Mononuclear cell (primary cell): ENCODE measurements around the gene NECTIN1. TPM values are rescaled to one million over a fixed set of nuclear protein-coding genes. Genes with fewer than 3 reads are reported as not detected.

Experiments
- H3K27me3 ChIP-seq: 2 replicates; pipeline ENCODE4 v1.6.0; 2011; ENCODE audit warnings: low read length, control low read depth; ENCODE audit not compliant: insufficient read depth
- H3K4me1 ChIP-seq: 2 replicates; pipeline ENCODE4 v1.5.1; 2011; ENCODE audit warnings: mild to moderate bottlenecking, low read length, control low read depth; ENCODE audit not compliant: insufficient read depth
- H3K4me3 ChIP-seq: 2 replicates; pipeline ENCODE4 v1.5.1; 2011; ENCODE audit warnings: mild to moderate bottlenecking, low read length, moderate library complexity
- H3K9me3 ChIP-seq: 2 replicates; pipeline ENCODE4 v1.5.1; 2011; ENCODE audit warnings: low read depth, mild to moderate bottlenecking, control low read depth, low read length
- total RNA-seq: library from RNA; depleted of rRNA; stranded (reverse); fragments of >200 nt; gene quantifications from one replicate; pipeline ENCODE4 v1.2.3, GENCODE V29; 2012

NECTIN1 gene
- total RNA-seq, 1 donor, result 2.0 TPM

DNA sequence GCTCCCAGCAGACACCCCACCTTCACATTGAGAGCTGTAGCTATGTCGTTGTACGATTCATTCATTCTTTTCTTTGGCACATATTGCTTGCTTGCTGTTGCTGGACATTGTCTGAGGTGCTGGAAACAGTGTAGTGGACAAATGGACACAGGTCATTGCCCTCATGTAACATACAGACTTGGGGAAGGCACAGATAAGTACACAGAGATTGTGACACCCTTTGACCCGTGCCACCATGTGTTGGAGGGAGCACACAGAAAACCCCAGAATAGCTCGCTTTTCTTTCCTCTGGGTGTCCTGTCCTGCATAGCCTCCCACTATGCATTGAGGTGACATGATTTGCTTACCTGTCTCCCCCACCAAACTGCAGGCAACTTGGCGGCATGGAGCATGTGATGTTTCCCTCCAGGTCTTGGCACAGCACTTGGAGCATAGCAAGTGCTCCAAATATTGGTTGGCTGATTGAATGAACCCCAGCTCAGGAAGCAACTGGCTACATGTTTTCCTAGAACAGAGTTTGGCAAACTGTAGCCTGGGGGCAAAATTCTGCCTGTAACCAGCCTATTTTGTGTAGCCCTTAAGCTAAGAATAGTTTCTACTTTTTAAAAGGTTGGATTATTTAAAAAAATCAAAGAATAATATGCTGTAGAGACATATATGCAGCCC lies 30.9 kb upstream of the NECTIN1 start:
- H3K9me3 ChIP-seq, result no peaks in the 10 kb centered on the region
- no peak overlapping the region for H3K4me3 ChIP-seq
- no peaks in the 10 kb centered on the region for H3K27me3 ChIP-seq
- no peaks in the 10 kb centered on the region for H3K4me1 ChIP-seq

DNA sequence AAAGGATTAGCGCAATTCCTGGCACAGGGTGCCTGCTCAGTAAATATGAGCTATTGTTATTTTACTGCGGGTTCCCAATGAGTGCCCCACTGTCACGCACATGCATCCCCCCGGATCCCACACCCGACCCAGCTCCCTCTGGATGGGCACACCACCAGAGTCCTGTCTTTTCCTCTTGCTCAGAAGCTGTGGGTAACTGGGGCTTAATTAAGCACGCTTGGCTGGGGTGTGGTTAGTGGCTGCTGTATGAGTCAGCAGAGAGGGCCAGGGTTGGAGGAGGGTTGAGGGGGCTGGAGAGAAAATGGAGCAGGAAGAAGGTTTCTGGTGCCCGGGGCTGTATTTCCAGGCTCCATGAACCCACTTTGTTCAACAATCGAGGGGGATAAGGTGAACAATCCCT lies 30.3 kb upstream of the NECTIN1 start:
- no peak overlapping the region for H3K4me3 ChIP-seq
- H3K27me3 ChIP-seq, result no peaks in the 10 kb centered on the region
- H3K9me3 ChIP-seq, result no peaks in the 10 kb centered on the region
- H3K4me1 ChIP-seq, result no peaks in the 10 kb centered on the region

DNA sequence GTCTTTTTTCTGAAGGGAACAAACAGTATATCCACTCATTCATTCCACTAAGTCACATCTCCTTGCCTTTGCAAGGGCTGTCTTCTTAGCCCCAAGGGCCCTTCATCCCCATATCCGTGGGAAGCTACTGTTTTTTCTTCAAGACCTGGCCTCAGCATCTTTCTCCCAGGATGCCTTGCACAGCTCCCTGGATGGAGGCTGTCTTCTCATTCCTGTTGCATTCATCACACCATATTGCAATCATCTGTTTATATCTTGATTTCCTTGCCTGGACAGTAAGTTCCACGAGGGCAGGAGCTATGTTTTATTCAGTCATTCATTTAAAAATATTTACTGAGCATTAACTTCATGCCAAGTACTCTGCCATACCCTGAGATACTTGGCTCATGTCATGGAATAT lies 29.3 kb upstream of the NECTIN1 start:
- Histone ChIP-seq H3K27me3 (no peaks in the 10 kb centered on the region), H3K4me3 (no peak overlapping the region), H3K9me3 (no peaks in the 10 kb centered on the region), H3K4me1 (no peaks in the 10 kb centered on the region)

DNA sequence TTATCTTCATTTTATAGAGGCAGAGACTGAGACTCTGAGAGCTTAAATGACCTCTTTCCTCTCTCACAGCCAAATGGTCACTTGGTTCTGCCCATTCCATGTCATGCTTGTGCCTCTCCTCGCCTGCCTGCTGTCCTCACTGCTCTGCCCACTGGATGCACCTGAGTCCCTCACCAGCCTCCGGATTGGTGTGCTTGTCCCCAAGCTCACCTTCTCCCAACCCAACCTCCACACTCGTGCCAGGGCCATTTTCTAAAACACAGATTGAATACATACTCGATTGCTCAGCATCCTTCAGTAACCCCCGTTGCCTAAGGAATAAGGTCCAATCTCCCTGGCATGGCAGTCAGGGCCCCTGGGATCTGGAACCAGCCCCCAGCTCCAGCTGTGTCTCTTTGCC lies 28.4 kb upstream of the NECTIN1 start:
- Histone ChIP-seq H3K4me3 (no peak overlapping the region), H3K4me1 (peaks cover 4% of the 10 kb centered on the region), H3K27me3 (no peaks in the 10 kb centered on the region), H3K9me3 (no peaks in the 10 kb centered on the region)

DNA sequence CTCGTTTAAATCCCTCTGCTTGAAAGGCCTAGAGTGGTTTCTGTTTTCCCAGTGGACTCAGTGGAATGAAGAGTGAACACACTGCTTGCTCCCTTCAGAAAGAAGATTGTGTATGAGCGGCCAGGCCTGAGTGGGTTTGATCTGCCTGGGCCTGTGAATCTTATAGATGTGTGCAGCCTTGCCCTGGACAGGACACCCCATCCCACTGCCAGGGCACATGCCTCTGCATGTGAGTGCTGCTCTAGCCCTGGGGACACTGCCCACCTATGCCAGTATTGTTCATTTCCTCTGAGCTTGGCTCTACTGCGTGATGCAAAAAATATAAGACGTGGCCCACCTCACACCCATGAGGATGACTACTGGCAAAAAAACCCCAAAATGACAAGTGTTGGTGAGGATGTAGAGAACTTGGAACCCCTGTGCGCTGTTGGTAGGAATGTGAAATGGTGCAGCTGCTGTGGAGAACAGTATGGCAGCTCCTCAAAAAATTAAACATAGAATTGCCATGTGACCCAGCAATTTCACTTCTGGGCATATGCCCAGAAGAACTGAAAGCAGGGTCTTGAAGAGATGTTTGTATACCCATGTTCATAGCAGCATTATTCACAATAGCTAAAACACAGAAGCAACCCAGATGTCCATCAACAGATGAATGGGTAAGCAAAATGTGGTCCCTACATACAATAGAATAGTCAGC lies 27.3 kb upstream of the NECTIN1 start:
- Histone ChIP-seq H3K4me3 (no peak overlapping the region), H3K9me3 (no peaks in the 10 kb centered on the region), H3K27me3 (no peaks in the 10 kb centered on the region), H3K4me1 (peaks cover 13% of the 10 kb centered on the region)

DNA sequence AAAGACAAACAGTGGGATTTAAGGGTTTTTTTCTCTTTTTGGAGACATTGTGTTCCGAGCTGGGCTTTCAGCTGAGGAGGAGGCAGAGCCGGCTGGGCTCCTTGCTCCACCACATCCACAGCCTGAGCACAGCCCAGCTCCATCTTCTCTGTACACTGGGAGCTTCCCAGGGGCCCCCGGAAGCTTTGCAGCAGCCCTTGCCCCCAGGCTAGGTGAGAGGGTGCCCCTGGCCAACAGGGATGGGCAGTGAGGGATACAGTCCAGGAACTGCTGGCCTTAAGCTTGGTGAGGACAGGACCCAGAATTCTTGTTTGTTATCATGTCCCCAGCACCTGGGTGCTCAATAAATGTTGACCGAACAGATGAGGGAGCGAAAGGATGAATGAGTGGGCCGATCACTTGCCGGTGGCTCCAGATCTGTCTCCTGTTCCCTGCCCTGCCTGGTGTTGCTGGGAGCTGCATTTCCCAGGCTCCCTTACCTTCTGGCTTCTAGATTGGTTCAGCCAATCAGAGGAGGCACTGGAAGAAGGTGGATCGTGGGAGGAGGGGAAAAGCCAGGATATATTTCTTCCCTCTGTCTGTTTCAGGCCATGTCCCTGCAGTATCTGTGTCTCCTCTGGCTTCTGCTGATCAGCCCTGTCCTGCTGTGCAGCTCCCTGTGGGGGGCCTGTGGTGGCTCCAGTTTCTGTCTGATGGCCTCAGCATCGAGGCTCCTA lies 26.5 kb upstream of the NECTIN1 start:
- Histone ChIP-seq H3K4me1 (peaks cover 16% of the 10 kb centered on the region), H3K4me3 (no peak overlapping the region), H3K9me3 (no peaks in the 10 kb centered on the region), H3K27me3 (no peaks in the 10 kb centered on the region)

DNA sequence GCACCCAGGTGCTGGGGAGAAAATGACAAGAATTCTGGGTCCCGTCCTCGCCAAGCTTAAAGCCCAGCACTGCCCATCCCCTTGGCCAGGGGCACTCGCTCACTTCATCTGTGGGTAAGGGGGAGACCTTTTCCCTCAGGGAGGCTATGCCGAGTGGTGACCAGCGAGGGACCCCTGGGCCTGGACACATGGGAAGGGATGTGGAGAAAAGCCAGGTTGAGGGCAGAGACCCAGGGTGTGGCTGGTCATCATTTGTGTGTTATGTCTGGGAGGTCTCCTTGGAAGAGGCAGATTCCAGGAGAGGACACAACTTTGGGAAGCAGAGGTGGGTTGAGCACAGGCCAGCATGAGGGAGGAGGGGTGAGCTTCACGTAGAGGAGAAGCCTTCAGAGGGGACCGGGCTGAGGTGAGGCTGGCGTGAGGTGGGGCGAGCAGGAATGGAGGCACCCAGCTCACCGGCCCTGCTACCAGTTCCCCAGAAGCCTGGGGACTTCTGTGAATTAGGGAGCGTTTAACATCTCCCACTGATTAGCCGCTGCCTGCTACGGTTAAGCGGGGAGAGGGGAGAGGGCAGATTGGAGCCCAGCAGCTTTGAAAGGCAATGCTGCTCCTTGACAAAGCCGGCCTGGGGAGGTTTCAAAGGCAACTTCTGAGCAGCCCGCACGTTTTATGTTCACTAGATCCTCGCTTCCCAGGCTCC lies 25.8 kb upstream of the NECTIN1 start:
- no peak overlapping the region for H3K4me3 ChIP-seq

DNA sequence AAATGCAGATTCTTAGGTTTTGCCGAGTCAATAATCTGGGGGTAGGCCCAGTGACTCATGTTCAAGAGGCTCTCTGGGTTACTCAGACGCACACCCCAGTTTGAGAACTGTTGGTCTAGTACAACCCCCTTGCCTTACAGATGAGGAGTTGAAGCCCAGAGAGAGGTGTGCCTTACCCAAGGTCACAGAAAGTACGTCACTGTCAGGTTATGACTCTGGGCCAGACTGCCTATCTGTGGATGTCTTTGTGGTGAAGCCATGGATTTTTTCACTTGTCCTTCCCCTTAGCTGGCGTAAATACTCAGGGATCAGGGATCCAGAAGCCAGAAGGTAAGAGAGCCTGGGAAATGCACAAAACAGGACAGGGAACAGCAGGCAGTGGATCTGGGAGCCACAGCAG lies 25.2 kb upstream of the NECTIN1 start:
- Histone ChIP-seq H3K27me3 (no peaks in the 10 kb centered on the region), H3K9me3 (no peaks in the 10 kb centered on the region), H3K4me1 (peaks cover 16% of the 10 kb centered on the region), H3K4me3 (no peak overlapping the region)

More for the DNA sequence above, 25.8 kb upstream of the NECTIN1 start:
- Histone ChIP-seq H3K9me3 (no peaks in the 10 kb centered on the region), H3K27me3 (no peaks in the 10 kb centered on the region), H3K4me1 (peaks cover 16% of the 10 kb centered on the region)

DNA sequence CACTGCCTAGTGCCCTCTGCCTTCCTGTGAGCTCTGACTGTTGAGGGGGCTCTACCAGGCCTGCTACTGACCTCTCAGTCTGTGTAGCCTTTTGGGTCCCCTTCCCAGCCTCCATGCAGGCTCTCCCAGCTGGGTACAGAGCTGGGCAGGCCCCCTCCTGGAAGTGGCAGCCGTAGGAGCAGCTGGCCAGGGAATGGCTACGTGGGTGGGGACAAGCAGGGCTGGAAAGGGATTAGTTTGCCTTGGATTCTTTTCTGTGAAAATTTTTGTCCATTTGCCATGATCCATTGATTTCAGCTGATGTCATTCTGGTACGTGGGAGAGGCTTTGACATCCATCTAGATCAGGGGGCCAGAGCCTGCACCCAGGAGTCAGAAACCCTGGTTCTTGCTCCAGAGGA lies 23.9 kb upstream of the NECTIN1 start:
- Histone ChIP-seq H3K4me3 (no peak overlapping the region), H3K27me3 (no peaks in the 10 kb centered on the region), H3K4me1 (peaks cover 16% of the 10 kb centered on the region), H3K9me3 (no peaks in the 10 kb centered on the region)

DNA sequence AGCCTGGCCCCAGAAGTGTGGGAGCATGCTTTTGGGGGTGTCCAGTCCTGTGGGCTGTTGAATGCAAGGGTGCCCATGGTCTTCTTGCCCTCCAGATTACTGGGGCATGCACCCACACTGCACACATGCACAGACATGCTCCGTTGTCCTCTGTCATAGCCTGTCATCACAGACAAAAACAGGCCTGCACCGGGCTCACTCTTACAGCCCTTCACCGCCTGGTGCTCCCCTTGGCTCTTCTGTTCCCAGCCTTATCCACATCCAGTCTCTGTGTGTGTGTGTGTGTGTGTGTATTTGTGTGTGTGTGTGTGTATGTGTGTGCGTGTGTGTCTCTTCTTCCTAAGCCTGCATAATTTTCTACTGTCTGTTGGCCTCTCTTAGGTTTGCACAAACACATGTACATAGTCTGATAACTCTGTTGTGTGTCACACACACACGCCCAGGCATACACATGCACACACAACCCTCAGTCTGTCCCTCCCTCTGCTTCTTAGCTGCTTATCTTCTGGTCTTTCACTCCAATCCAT lies 23.4 kb upstream of the NECTIN1 start:
- H3K4me1 ChIP-seq, result peaks cover 16% of the 10 kb centered on the region
- H3K27me3 ChIP-seq, result no peaks in the 10 kb centered on the region
- H3K4me3 ChIP-seq, result no peak overlapping the region
- H3K9me3 ChIP-seq, result no peaks in the 10 kb centered on the region

DNA sequence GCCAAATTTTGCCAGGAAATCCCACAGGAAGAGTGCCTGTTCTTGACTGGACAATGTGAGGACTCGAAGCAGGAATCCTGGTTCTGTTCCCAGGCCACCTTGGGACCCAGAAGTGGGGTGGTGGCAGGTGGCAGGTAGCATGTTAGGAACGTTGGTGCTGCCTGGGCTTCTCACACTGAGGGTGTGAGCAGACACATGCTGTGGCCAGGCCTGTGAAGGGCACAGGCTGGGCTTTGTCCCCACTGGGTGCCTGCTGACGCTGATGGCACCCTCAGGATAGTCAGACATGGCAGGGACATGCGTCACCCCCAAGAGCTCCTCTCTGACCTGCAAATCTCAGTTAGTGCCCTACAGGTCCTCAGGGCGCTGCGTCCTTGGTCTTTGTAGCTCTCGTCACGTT lies 21.1 kb upstream of the NECTIN1 start:
- H3K4me1 ChIP-seq, result peaks cover 16% of the 10 kb centered on the region
- no peaks in the 10 kb centered on the region for H3K27me3 ChIP-seq
- H3K9me3 ChIP-seq, result no peaks in the 10 kb centered on the region
- no peak overlapping the region for H3K4me3 ChIP-seq

DNA sequence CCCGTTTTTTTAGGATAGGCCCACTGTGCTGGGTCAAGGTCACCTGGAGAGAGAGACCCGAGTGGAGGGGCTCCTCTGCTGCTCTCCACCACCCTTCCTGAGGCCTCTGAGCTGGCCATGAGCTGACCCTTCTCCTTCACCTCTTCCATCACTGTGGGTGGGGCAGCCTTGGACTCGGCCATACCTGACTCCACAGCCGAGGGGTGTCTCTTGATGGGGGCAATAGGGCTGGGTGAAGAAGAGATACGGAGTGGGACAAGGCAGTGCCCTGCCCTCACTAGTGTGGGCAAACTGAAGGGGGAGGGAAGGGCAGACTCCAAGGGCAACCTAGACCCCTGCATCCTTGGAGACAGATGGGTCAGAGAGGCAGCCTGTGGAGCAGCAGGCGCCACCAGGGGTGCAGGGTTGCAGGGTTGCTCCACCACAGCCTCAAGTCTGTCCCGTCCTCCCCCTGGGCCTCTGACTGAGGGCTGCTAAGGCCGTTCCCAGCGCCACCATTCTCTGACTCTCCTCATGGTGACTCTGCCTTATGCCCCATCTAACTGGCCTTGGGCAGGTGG lies 20.1 kb upstream of the NECTIN1 start:
- Histone ChIP-seq H3K27me3 (no peaks in the 10 kb centered on the region), H3K9me3 (no peaks in the 10 kb centered on the region)

DNA sequence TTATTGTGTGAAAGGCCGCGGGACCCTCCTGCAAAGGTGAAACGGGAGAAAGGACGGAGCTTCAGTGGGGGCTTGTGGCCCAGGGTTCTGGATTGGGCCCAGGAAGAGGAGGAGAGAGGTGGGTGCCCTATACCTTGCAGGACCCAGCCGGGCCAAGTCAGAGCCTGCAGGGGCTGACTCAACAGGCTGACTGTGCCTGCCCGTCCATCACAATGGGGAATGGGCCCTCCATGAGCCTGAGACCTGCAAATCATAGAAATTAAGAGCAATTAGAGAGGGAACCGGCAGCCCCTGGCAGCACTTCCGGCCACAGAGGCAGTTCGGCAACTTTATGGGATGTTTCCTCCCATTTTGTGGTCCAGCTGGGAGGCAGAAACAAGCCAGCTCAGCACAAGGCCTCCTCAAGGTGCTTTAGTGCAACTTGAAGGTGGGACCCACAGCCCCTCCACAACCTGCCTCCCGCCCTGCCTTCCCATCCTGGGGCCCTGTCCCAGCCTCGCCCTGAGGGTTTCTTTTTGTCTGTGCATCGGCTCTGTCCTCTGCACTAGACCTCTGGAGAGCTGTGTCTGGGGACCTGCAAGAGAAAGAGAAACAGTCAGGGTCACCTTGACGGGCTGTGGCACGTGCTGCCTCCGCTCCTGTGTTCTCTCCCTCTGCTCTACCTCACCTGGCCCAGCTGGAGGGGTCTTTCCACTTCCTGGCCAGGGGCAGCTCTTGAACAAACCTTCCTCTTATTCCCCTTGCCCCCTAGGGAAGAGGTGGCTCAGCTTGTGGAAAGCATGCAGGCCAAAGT lies 19.1 kb upstream of the NECTIN1 start:
- no peak overlapping the region for H3K4me3 ChIP-seq
- peaks cover 14% of the 10 kb centered on the region for H3K4me1 ChIP-seq
- peaks cover 6% of the 10 kb centered on the region for H3K27me3 ChIP-seq
- H3K9me3 ChIP-seq, result no peaks in the 10 kb centered on the region

More for the DNA sequence above, 20.1 kb upstream of the NECTIN1 start:
- peaks cover 16% of the 10 kb centered on the region for H3K4me1 ChIP-seq
- H3K4me3 ChIP-seq, result no peak overlapping the region
